Cardiac fibroblast (primary cell): ENCODE results near the gene IMPDH1.

Source experiments
- DNase-seq, 2 donors: peaks; one replicate each; pipeline versions ENCODE4 v3.0.0 to v3.0.0-alpha.2; 2010; ENCODE audit warnings: low read depth in 2 of 2
- H3K4me3 ChIP-seq, 2 donors: replicated peaks in 1 of 2; 1 replicate in 1 of 2; 2 replicates in 1 of 2; pipeline ENCODE4 v1.5.1; 2011; ENCODE audit warnings: low read depth in 2 of 2, low read length in 2 of 2, mild to moderate bottlenecking in 2 of 2, moderate library complexity in 1 of 2
- TF ChIP-seq, protein P1 (sequence below): IDR thresholded peaks from one replicate; pipeline ENCODE4 v1.5.1; 2011; ENCODE audit warnings: low read depth, mild to moderate bottlenecking, low read length, inconsistent platforms

IMPDH1 gene

DNA sequence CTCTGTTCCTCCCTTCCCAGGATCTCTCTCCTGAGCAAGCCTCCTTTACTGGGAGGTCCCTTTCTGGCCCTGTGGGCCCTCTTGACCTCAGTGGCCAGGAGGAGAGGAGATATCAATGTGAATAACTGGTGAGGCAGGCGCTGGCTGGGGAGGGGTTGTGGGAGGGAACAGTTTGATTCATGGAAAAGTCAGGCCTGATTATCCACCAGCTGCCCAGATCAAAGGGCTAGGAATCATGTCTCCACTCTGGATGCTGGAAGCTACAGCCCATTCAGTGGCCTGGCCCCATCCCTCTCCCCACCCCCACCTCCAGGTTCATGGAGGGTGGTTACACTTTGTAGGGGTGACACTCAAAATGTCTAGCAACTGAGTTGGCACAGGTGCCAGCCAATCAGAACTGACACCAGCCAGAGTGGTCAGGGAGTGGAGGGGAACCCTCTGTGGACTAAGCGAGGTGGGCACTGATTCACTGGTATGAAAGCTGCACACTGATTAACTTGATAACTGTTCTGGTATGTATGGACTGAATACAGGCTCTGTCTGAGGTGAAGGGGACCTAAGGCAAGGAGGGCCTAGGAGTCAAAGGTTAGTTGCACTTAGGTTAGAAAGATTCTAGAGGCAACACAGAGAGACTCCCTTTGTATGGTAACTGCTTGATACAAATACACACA lies 53.1 kb downstream of the IMPDH1 start:
- DNase-seq = no peak
- H3K4me3 ChIP-seq = no peak overlapping the region
- TF ChIP-seq, protein P1, sequence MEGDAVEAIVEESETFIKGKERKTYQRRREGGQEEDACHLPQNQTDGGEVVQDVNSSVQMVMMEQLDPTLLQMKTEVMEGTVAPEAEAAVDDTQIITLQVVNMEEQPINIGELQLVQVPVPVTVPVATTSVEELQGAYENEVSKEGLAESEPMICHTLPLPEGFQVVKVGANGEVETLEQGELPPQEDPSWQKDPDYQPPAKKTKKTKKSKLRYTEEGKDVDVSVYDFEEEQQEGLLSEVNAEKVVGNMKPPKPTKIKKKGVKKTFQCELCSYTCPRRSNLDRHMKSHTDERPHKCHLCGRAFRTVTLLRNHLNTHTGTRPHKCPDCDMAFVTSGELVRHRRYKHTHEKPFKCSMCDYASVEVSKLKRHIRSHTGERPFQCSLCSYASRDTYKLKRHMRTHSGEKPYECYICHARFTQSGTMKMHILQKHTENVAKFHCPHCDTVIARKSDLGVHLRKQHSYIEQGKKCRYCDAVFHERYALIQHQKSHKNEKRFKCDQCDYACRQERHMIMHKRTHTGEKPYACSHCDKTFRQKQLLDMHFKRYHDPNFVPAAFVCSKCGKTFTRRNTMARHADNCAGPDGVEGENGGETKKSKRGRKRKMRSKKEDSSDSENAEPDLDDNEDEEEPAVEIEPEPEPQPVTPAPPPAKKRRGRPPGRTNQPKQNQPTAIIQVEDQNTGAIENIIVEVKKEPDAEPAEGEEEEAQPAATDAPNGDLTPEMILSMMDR = no peak

DNA sequence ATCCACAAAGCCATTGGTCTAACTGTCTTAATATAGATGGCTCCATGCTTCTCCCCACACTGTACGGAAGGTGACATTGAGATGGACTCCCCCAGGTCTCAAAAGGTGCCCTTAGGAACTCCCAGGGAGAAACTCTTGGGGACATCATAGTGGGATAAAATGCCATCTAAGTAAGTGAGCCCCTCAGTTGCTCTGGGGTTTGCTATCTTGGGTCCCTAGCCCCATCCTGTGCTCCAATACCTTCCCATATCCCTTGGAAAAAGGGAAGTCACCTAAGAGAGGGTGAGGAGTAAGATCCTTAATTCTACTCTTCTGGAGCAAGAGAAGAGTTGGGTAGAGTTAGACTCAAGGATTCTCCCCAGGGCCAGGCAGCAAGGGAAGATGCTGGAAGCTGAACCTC lies 56.2 kb downstream of the IMPDH1 start:
- H3K4me3 ChIP-seq = no peak overlapping the region
- TF ChIP-seq, protein P1 = no peak
- no peak for DNase-seq

DNA sequence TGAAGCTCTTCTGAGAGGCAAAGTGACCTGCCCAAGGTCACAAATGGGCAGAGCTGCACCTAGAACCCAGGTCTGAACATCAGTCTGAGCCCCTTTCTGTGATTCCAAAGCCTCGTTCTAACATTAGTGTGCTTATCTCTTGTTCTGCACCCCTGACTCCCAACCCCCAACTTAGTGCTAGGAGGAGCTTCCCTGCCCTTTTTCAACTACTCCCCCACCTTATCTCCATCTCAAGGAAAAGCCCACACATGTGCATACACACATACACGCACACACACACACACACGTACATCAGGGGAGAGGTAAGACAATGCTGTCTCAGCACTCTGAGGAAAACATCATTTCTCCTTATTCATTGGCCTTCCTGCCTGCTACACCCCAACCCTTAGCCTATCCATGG lies 56.6 kb downstream of the IMPDH1 start:
- DNase-seq = no peak
- TF ChIP-seq, protein P1 = no peak
- H3K4me3 ChIP-seq = no peak overlapping the region

DNA sequence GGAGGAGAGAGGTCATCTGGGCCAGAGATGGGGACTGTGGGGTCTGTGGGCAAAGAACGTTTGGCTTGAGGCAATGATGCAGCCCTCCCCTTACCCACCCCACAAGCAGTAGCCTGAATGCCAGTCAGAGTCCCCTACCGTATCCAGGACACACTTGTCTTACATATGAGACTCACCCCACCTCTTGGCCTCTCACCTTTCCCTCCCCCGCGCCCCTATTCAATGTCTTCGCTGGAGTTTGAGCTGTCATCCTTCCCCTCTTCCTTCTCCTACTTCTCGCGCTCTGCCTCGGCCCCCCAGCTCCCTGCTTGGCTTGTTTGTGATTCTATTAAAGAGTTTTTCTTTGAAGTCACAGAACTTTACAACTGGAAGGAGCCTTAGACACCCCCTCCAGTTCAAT lies 57.1 kb downstream of the IMPDH1 start:
- TF ChIP-seq, protein P1 = no peak
- DNase-seq = no peak
- H3K4me3 ChIP-seq = no peak overlapping the region

DNA sequence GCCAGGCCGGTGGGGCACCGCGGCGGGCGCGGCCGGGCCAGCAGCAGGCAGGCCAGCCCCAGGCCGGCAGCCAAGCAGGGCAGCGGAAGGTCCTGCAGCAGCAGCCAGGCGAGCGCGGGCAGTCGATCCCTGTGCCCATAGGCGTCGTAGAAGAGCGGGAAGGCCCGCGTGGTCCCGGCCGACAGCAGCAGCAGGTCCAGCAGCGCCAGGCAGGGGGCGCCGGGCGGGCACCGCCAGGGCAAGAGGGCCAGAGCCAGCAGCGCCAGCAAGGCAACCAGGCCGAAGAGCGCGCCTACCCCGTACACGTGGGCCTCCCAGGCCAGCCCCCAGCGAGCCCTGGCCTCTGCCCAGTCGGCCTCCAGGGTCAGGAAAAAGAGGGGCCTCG lies 57.6 kb downstream of the IMPDH1 start:
- no peak overlapping the region for H3K4me3 ChIP-seq
- DNase-seq = peak; percentile 25 to 59
- TF ChIP-seq, protein P1 = peak; percentile 22

DNA sequence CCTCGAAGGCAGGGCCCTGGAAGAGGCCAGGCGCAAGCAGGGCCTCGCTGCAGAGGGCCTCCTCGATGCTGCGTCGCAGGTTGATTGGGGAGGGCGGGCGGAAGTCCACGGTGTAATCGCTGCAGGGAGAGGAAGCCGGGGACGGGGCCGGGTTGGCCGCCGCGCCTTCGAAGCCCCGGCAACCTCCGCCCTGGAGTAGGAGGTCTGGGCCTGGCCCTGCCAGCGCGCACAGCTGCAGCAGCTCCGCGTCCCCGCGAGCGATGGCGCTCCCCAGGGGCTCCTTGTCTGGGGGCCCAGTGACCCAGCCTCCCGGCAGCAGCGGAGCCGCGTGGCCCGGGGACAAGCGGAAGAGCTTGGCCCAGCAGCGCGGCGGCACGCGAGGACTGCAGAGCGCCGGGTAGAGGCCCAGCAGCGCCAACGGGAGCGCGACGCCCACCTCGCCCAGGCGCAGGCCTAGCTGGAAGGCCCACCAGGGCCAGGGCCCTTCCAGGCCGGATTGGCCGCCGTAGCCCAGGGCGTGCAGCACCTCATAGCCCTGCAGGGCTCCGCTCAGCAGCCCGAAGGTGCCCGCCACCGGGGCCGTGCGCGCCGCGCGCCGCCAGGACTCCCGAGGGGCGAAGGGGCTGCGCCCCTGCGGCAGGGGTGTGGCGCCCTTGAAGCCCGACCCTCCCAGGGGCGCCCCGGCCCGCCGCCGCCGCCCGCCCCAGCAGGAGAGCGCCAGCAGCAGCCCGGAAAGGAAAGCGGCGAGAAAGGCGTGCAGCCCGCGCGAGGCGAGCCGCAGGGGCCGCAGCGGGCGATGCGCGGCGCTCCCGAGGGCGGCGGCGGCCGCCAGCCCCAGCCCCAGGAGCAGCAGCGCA lies 58.3 kb downstream of the IMPDH1 start:
- DNase-seq = no peak

More for the DNA sequence above, 58.3 kb downstream of the IMPDH1 start:
- no peak overlapping the region for H3K4me3 ChIP-seq
- TF ChIP-seq, protein P1 = no peak
